PC-9 (cell line): ENCODE results near the gene PRKACA.

Experiments used
- EZH2 ChIP-seq: fragments of 200-600 bp; sonication (generic); IDR thresholded peaks from 2 replicates; pipeline ENCODE4 v1.8.0; 2017; ENCODE audit warnings: antibody characterized with exemption, low read depth
- TF ChIP-seq, protein P1 (sequence below): fragments of 200-600 bp; sonication (generic); conservative IDR thresholded peaks from 2 replicates; pipeline ENCODE4 v1.6.1; 2017; ENCODE audit warnings: mixed run types, antibody characterized with exemption, mild to moderate bottlenecking, moderate library complexity

DNA sequence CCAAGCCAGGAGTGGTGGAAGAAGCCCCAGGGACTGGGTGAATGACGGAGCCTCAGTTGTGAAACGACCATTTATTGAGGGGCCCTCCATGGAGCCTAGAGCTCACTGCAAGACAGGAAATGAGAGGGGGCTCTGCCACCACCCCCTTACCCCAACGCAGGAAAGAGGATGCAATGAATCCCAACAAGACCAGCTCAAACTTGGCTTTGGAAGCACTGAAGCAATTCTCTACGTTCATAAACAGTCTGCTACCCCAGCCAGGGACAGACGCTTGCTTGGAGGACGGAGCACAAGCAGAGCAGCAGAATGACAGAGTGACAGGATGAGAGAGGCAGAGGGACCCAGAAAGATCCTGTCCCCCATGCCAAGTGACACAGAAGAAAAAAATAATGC lies 1.0 kb downstream of the PRKACA start:
- TF ChIP-seq, protein P1, sequence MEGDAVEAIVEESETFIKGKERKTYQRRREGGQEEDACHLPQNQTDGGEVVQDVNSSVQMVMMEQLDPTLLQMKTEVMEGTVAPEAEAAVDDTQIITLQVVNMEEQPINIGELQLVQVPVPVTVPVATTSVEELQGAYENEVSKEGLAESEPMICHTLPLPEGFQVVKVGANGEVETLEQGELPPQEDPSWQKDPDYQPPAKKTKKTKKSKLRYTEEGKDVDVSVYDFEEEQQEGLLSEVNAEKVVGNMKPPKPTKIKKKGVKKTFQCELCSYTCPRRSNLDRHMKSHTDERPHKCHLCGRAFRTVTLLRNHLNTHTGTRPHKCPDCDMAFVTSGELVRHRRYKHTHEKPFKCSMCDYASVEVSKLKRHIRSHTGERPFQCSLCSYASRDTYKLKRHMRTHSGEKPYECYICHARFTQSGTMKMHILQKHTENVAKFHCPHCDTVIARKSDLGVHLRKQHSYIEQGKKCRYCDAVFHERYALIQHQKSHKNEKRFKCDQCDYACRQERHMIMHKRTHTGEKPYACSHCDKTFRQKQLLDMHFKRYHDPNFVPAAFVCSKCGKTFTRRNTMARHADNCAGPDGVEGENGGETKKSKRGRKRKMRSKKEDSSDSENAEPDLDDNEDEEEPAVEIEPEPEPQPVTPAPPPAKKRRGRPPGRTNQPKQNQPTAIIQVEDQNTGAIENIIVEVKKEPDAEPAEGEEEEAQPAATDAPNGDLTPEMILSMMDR = no peak
- no peak for TF ChIP-seq EZH2
